Endothelial cell of umbilical vein (primary cell): ENCODE measurements around the gene CEP89. TPM values are rescaled to one million over a fixed set of nuclear protein-coding genes. Genes with fewer than 3 reads are reported as not detected.

ENCODE experiments used
- BruUV-seq: library from RNA; stranded (reverse); fragments of 400-500 nt; replicated peaks from 2 replicates; lab custom pipeline; 2021; lab: Mats Ljungman, UMichigan
- CTCF ChIA-PET: fragments of 300-600, 350-600 bp; sonication (Branson Sonifier 250); formaldehyde crosslinking; loops from one replicate; lab custom pipeline; 2021; ENCODE audit warnings: antibody characterized with exemption, inconsistent platforms; lab: Charles Lee
- POLR2A ChIA-PET: fragments of 300-600, 350-600 bp; sonication (Branson Sonifier 250); formaldehyde crosslinking; loops from one replicate; lab custom pipeline; 2021; ENCODE audit warnings: antibody characterized with exemption, inconsistent platforms; lab: Charles Lee
- DNase-seq: peaks from one replicate; pipeline ENCODE4 v3.0.0-alpha.2; 2011; ENCODE audit warnings: low read depth, low spot score
- FAIRE-seq: peaks from 2 replicates; lab custom pipeline; 2011; peaks lifted over from hg19 to GRCh38; lab: Jason Lieb, UNC
- H2AFZ ChIP-seq: 2 replicates; pipeline ENCODE4 v1.6.0; 2012; ENCODE audit warnings: low read depth, low read length, control low read depth, inconsistent platforms
- H3K27ac ChIP-seq: 2 replicates; pipeline ENCODE4 v1.5.1; 2011; ENCODE audit warnings: low read depth, mild to moderate bottlenecking, control low read depth, low read length, moderate library complexity; ENCODE audit not compliant: insufficient read depth
- H3K27me3 ChIP-seq, 2 experiments: 2 replicates each; pipeline versions ENCODE4 v1.6.0 to v1.6.1; 2011; ENCODE audit warnings: low read length in 2 of 2, mixed read lengths in 1 of 2; ENCODE audit not compliant: control insufficient read depth in 2 of 2, insufficient read depth in 2 of 2
- H3K36me3 ChIP-seq, 2 experiments: 2 replicates in 1 of 2; 3 replicates in 1 of 2; pipeline ENCODE4 v1.5.1; 2011; ENCODE audit warnings: low read length in 2 of 2, mild to moderate bottlenecking in 1 of 2, moderate library complexity in 1 of 2; ENCODE audit not compliant: control insufficient read depth in 2 of 2, insufficient read depth in 2 of 2; ENCODE audit errors: extremely low read depth in 1 of 2
- H3K4me1 ChIP-seq: 3 replicates; pipeline ENCODE4 v1.5.1; 2011; ENCODE audit warnings: mild to moderate bottlenecking, low read length; ENCODE audit not compliant: control insufficient read depth, insufficient read depth; ENCODE audit errors: extremely low read depth
- H3K4me2 ChIP-seq: 2 replicates; pipeline ENCODE4 v1.6.1; 2011; ENCODE audit warnings: low read length, control low read depth, mixed read lengths; ENCODE audit not compliant: insufficient read depth
- H3K4me3 ChIP-seq, 3 experiments: fragments of 200-600 bp in 1 of 3; sonication (generic), shearing (Covaris generic) in 1 of 3; replicated peaks in 1 of 3; 2 replicates each; pipeline ENCODE4 v1.5.1; 2011 to 2016; ENCODE audit warnings: control low read depth in 3 of 3, low read length in 3 of 3, mild to moderate bottlenecking in 2 of 3, inconsistent platforms in 1 of 3, low read depth in 1 of 3, moderate library complexity in 1 of 3; ENCODE audit not compliant: insufficient read depth in 1 of 3
- H3K79me2 ChIP-seq: 2 replicates; pipeline ENCODE4 v1.6.0; 2012; ENCODE audit warnings: low read length, inconsistent platforms; ENCODE audit not compliant: control insufficient read depth, insufficient read depth
- H3K9ac ChIP-seq: replicated peaks from 2 replicates; pipeline ENCODE3; 2011; ENCODE audit warnings: low read length, control low read depth; ENCODE audit not compliant: insufficient read depth; ENCODE audit errors: extremely low read depth
- H3K9me1 ChIP-seq: replicated peaks from 3 replicates; pipeline ENCODE4 v1.6.0; 2011; ENCODE audit warnings: mild to moderate bottlenecking, low read length; ENCODE audit not compliant: control insufficient read depth, insufficient read depth; ENCODE audit errors: extremely low read depth
- H3K9me3 ChIP-seq: replicated peaks from 2 replicates; pipeline ENCODE4 v1.5.1; 2012; ENCODE audit warnings: low read length, inconsistent platforms; ENCODE audit not compliant: control insufficient read depth, insufficient read depth
- H4K20me1 ChIP-seq: replicated peaks from 2 replicates; pipeline ENCODE3; 2011; ENCODE audit warnings: mild to moderate bottlenecking, low read length; ENCODE audit not compliant: control insufficient read depth, insufficient read depth; ENCODE audit errors: extremely low read depth
- CTCF ChIP-seq, 2 donors: IDR thresholded peaks; 1 replicate in 1 of 2; 2 replicates in 1 of 2; pipeline ENCODE4 v1.5.1; 2011; ENCODE audit warnings: low read length in 2 of 2, mild to moderate bottlenecking in 2 of 2, moderate library complexity in 2 of 2, control low read depth in 1 of 2, inconsistent platforms in 1 of 2, low read depth in 1 of 2; ENCODE audit not compliant: insufficient read depth in 1 of 2; ENCODE audit errors: extremely low read depth in 1 of 2
- EZH2 ChIP-seq: IDR thresholded peaks from 2 replicates; pipeline ENCODE4 v1.6.1; 2012; ENCODE audit warnings: borderline replicate concordance, low read depth, mild to moderate bottlenecking, moderate library complexity, low read length, inconsistent platforms; ENCODE audit not compliant: severe bottlenecking
- FOS ChIP-seq: IDR thresholded peaks from 2 replicates; pipeline ENCODE4 v1.6.1; 2011; ENCODE audit warnings: mild to moderate bottlenecking, low read length, moderate library complexity, borderline replicate concordance; ENCODE audit not compliant: insufficient read depth
- GATA2 ChIP-seq: IDR thresholded peaks from 2 replicates; pipeline ENCODE4 v1.7.0; 2011; ENCODE audit warnings: low read depth, mild to moderate bottlenecking, moderate library complexity, mixed read lengths, low read length; ENCODE audit not compliant: insufficient read length, insufficient read depth
- JUN ChIP-seq: IDR thresholded peaks from 2 replicates; pipeline ENCODE4 v1.6.1; 2011; ENCODE audit warnings: borderline replicate concordance, low read depth; ENCODE audit not compliant: insufficient read length, insufficient read depth
- MAX ChIP-seq: IDR thresholded peaks from 2 replicates; pipeline ENCODE4 v1.6.1; 2011; ENCODE audit not compliant: insufficient read depth, insufficient read length
- MYC ChIP-seq: IDR thresholded peaks from one replicate; pipeline ENCODE4 v1.6.1; 2011; ENCODE audit warnings: mild to moderate bottlenecking, low read depth, low read length
- POLR2A ChIP-seq: IDR thresholded peaks from 2 replicates; pipeline ENCODE4 v1.6.1; 2012; ENCODE audit warnings: low read depth, mild to moderate bottlenecking, control low read depth, low read length
- POLR2AphosphoS5 ChIP-seq: IDR thresholded peaks from 2 replicates; pipeline ENCODE4 v1.6.1; 2012; ENCODE audit warnings: low read depth, mild to moderate bottlenecking, control low read depth, low read length, moderate library complexity; ENCODE audit not compliant: insufficient read depth
- dilution Hi-C: fragments of 300-500 bp; cut with MboI; formaldehyde crosslinking; loops from one replicate; pipeline ENCODE4 v1.15.0; 2019; ENCODE audit warnings: low sequenced_read_pairs; ENCODE audit not compliant: extremely low pct_ligation_motif_present
- intact Hi-C: fragments of 100-400 bp; cut with micrococcal nuclease; formaldehyde crosslinking; loops from one replicate; pipeline ENCODE4 v1.10.0; 2022
- polyA plus RNA-seq, 4 experiments: library from polyadenylated mRNA; depleted of rRNA in 3 of 4; stranded (reverse) in 3 of 4; unstranded in 1 of 4; fragments of >200 nt; gene quantifications; 2 replicates each; pipeline versions ENCODE4 v1.2.1 to v1.2.3, GENCODE V29; 2011 to 2012; ENCODE audit warnings: missing spikeins in 1 of 4
- total RNA-seq: library from RNA; stranded (reverse); gene quantifications from 2 replicates; pipeline ENCODE4 v1.2.3, GENCODE V29; 2021

Gene CEP89
- total and polyA plus RNA-seq, 2 donors (not counting 3 experiments of a cell fraction or from before 2014, with no cell fraction given) = 25.1 to 46.2 TPM

GRCh38 chr19:32828643-32829344 is 143.0 kb downstream of the CEP89 start:
- Histone ChIP-seq H3K9me3 (no peaks in the 10 kb centered on the region), H4K20me1 (no peaks in the 10 kb centered on the region), H3K27me3 (peaks cover 7 to 9% of the 10 kb centered on the region in 2 experiments), H3K4me3 (no peak overlapping the region), H2AFZ (no peak overlapping the region), H3K9me1 (no peaks in the 10 kb centered on the region), H3K27ac (no peak overlapping the region), H3K79me2 (no peaks in the 10 kb centered on the region), H3K9ac (no peak overlapping the region), H3K36me3 (no peaks in the 10 kb centered on the region), H3K4me1 (no peaks in the 10 kb centered on the region), H3K4me2 (no peak overlapping the region)
- TF ChIP-seq FOS = no peak
- TF ChIP-seq POLR2A = no peak
- TF ChIP-seq MAX = no peak
- TF ChIP-seq EZH2 = no peak
- TF ChIP-seq JUN = no peak
- no peak for TF ChIP-seq POLR2AphosphoS5
- no peak for TF ChIP-seq GATA2
- no peak for TF ChIP-seq CTCF (IDR thresholded peaks at IDR 0.05; ENCODE audit: extremely low read depth in 1 of 2, insufficient read depth in 1 of 2, low read depth in 1 of 2, low read length in 2 of 2)
- TF ChIP-seq MYC = no peak
- ChIA-PET CTCF (interaction anchor here (0.6 kb wide), 1 partner anchor 35 kb away, joined by 3 read pairs; no protein-coding TSS in a partner anchor), POLR2A (no interaction called here)
- dilution Hi-C loops (no loop called here), intact Hi-C loops (no loop called here)
- FAIRE-seq (no peak), DNase-seq (no peak)
- BruUV-seq = no TSS peak
